ENCODE results near the gene AGR3.
"Not testable (repeated sequence)": the region's sequence is repeated elsewhere in the genome, so short reads cannot be mapped to it uniquely, and the experiment has no call there.

AGR3 gene

GRCh38 chr7:16891874-16892643 lies 10.3 kb upstream of the AGR3 start:
- no peak for DNase-seq (ENCODE audit: low read depth in 1 of 2, low spot score in 1 of 2)

- DNase-seq (ENCODE audit: low read depth in 1 of 2, low spot score in 1 of 2), result no peak
Observed at GRCh38 chr7:16891338-16891737, 9.6 kb upstream of the AGR3 start.

- DNase-seq (ENCODE audit: low read depth in 1 of 2, low spot score in 1 of 2), result no peak
Observed at GRCh38 chr7:16889851-16890415, 8.2 kb upstream of the AGR3 start.

GRCh38 chr7:16889305-16889704 lies 7.5 kb upstream of the AGR3 start:
- no peak for DNase-seq (ENCODE audit: low read depth in 1 of 2, low spot score in 1 of 2)

- no peak for DNase-seq (ENCODE audit: low read depth in 1 of 2, low spot score in 1 of 2)
Observed at GRCh38 chr7:16883918-16884317, 2.1 kb upstream of the AGR3 start.

- DNase-seq (ENCODE audit: low read depth in 1 of 2, low spot score in 1 of 2), result no peak
Observed at GRCh38 chr7:16880554-16880953, 1.2 kb downstream of the AGR3 start.

- DNase-seq (ENCODE audit: low read depth in 1 of 2, low spot score in 1 of 2), result no peak
Observed at GRCh38 chr7:16879181-16879580, 2.6 kb downstream of the AGR3 start.

GRCh38 chr7:16875861-16876260 lies 5.9 kb downstream of the AGR3 start:
- no peak for DNase-seq (ENCODE audit: low read depth in 1 of 2, low spot score in 1 of 2)

GRCh38 chr7:16874066-16874465 lies 7.7 kb downstream of the AGR3 start:
- DNase-seq (ENCODE audit: low read depth in 1 of 2, low spot score in 1 of 2), result no peak

- no peak for DNase-seq (ENCODE audit: low read depth in 1 of 2, low spot score in 1 of 2)
Observed at GRCh38 chr7:16867328-16867727, 14.5 kb downstream of the AGR3 start.

GRCh38 chr7:16853189-16853588 lies 28.6 kb downstream of the AGR3 start:
- not testable (repeated sequence) for DNase-seq (ENCODE audit: low read depth in 1 of 2, low spot score in 1 of 2)

- DNase-seq (ENCODE audit: low read depth in 1 of 2, low spot score in 1 of 2), result no peak
Observed at GRCh38 chr7:16851829-16852228, 30.0 kb downstream of the AGR3 start.

GRCh38 chr7:16850614-16851466 lies 30.9 kb downstream of the AGR3 start:
- no peak for DNase-seq (ENCODE audit: low read depth in 1 of 2, low spot score in 1 of 2)

GRCh38 chr7:16849296-16850148 lies 32.3 kb downstream of the AGR3 start:
- no peak for DNase-seq (ENCODE audit: low read depth in 1 of 2, low spot score in 1 of 2)

GRCh38 chr7:16847381-16847860 lies 34.4 kb downstream of the AGR3 start:
- no peak for DNase-seq (ENCODE audit: low read depth in 1 of 2, low spot score in 1 of 2)

- DNase-seq (ENCODE audit: low read depth in 1 of 2, low spot score in 1 of 2), result no peak
Observed at GRCh38 chr7:16846601-16847165, 35.1 kb downstream of the AGR3 start.

GRCh38 chr7:16845746-16846145 lies 36.0 kb downstream of the AGR3 start:
- DNase-seq (ENCODE audit: low read depth in 1 of 2, low spot score in 1 of 2), result no peak

- no peak for DNase-seq (ENCODE audit: low read depth in 1 of 2, low spot score in 1 of 2)
Observed at GRCh38 chr7:16841681-16842080, 40.1 kb downstream of the AGR3 start.

GRCh38 chr7:16840094-16840493 lies 41.7 kb downstream of the AGR3 start:
- no peak for DNase-seq (ENCODE audit: low read depth in 1 of 2, low spot score in 1 of 2)

- no peak for DNase-seq (ENCODE audit: low read depth in 1 of 2, low spot score in 1 of 2)
Observed at GRCh38 chr7:16839646-16840045, 42.1 kb downstream of the AGR3 start.

GRCh38 chr7:16838891-16839290 lies 42.9 kb downstream of the AGR3 start:
- no peak for DNase-seq (ENCODE audit: low read depth in 1 of 2, low spot score in 1 of 2)
